Osteoblast (primary cell): ENCODE measurements around the gene CMSS1. TPM values are rescaled to one million over a fixed set of nuclear protein-coding genes. Genes with fewer than 3 reads are reported as not detected.

Experiments used
- DNase-seq: peaks from one replicate; pipeline ENCODE4 v3.0.0; 2011; ENCODE audit warnings: low spot score, mixed read lengths; ENCODE audit not compliant: insufficient read length; ENCODE audit errors: missing footprints
- H2AFZ ChIP-seq: 2 replicates; pipeline ENCODE4 v1.6.0; 2011; ENCODE audit warnings: mild to moderate bottlenecking, low read length
- H3K27ac ChIP-seq: 2 replicates; pipeline ENCODE4 v1.5.1; 2011; ENCODE audit warnings: mild to moderate bottlenecking, low read depth, low read length, moderate library complexity
- H3K27me3 ChIP-seq: 2 replicates; pipeline ENCODE4 v1.6.0; 2012; ENCODE audit warnings: mild to moderate bottlenecking, control low read depth, inconsistent platforms, low read length, moderate library complexity; ENCODE audit not compliant: insufficient read depth
- H3K36me3 ChIP-seq: 2 replicates; pipeline ENCODE4 v1.5.1; 2011; ENCODE audit warnings: mild to moderate bottlenecking, low read length, control low read depth, moderate library complexity; ENCODE audit not compliant: insufficient read depth
- H3K4me1 ChIP-seq: 2 replicates; pipeline ENCODE4 v1.5.1; 2011; ENCODE audit warnings: mild to moderate bottlenecking, low read length, control low read depth, moderate library complexity; ENCODE audit not compliant: insufficient read depth
- H3K4me2 ChIP-seq: 2 replicates; pipeline ENCODE4 v1.6.0; 2011; ENCODE audit warnings: mild to moderate bottlenecking, low read length; ENCODE audit not compliant: insufficient read depth
- H3K4me3 ChIP-seq: fragments of 200-600 bp; sonication (generic); 3 replicates; pipeline ENCODE4 v1.5.1; 2012; ENCODE audit warnings: mild to moderate bottlenecking, low read length, inconsistent platforms; ENCODE audit not compliant: insufficient read depth
- H3K79me2 ChIP-seq: 2 replicates; pipeline ENCODE4 v1.6.0; 2012; ENCODE audit warnings: mild to moderate bottlenecking, low read length, control low read depth, inconsistent platforms; ENCODE audit not compliant: insufficient read depth
- H3K9me3 ChIP-seq: 2 replicates; pipeline ENCODE4 v1.5.1; 2011; ENCODE audit warnings: low read depth, low read length, control low read depth
- H4K20me1 ChIP-seq: 2 replicates; pipeline ENCODE4 v1.6.0; 2012; ENCODE audit warnings: mild to moderate bottlenecking, low read length, control low read depth; ENCODE audit not compliant: insufficient read depth
- CTCF ChIP-seq: IDR thresholded peaks from 2 replicates; pipeline ENCODE4 v1.5.1; 2011; ENCODE audit warnings: mild to moderate bottlenecking, low read depth, low read length, moderate library complexity; ENCODE audit errors: extremely low read depth
- total RNA-seq: library from RNA; depleted of rRNA; stranded (reverse); fragments of >200 nt; gene quantifications from 2 replicates; pipeline ENCODE4 v1.2.3, GENCODE V29; 2012

CMSS1 gene
- total RNA-seq, 1 donor, result 15.9 TPM

- Histone ChIP-seq H3K79me2 (no peaks in the 10 kb centered on the region), H3K4me3 (no peak overlapping the region), H4K20me1 (no peaks in the 10 kb centered on the region), H3K9me3 (no peaks in the 10 kb centered on the region), H2AFZ (no peak overlapping the region), H3K4me2 (no peak overlapping the region), H3K27me3 (no peaks in the 10 kb centered on the region), H3K27ac (no peak overlapping the region), H3K36me3 (no peaks in the 10 kb centered on the region), H3K4me1 (peaks cover 2% of the 10 kb centered on the region)
- no peak for DNase-seq
- no peak for TF ChIP-seq CTCF
These were observed 333.5 kb downstream of the CMSS1 start for GRCh38 chr3:100151024-100151707.

DNA sequence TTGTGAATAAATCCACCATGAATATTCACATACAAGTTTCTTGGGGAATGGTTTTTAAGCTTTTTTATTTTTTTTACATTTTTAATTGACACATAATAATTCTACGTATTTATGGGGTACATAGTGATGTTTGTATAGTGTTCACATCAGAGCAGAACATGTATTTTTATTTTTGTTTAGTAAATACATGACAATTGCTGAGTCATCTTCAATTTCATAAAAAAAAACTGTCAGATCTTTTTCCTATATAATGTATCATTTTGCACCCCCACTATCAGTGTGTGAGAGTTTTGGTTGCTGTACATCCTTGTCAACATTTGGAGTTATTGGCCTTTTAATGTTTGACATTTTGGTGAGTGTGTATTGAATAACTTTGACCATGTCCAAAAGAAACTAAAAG lies 336.5 kb downstream of the CMSS1 start:
- no peaks in the 10 kb centered on the region for H3K27me3 ChIP-seq
- H3K4me3 ChIP-seq, result no peak overlapping the region
- no peak for DNase-seq
- peaks cover 12% of the 10 kb centered on the region for H3K4me1 ChIP-seq
- no peak overlapping the region for H2AFZ ChIP-seq
- no peaks in the 10 kb centered on the region for H3K9me3 ChIP-seq
- no peak overlapping the region for H3K27ac ChIP-seq
- no peak for TF ChIP-seq CTCF
- no peak overlapping the region for H3K4me2 ChIP-seq
- no peaks in the 10 kb centered on the region for H4K20me1 ChIP-seq
- H3K79me2 ChIP-seq, result no peaks in the 10 kb centered on the region
- H3K36me3 ChIP-seq, result no peaks in the 10 kb centered on the region

DNA sequence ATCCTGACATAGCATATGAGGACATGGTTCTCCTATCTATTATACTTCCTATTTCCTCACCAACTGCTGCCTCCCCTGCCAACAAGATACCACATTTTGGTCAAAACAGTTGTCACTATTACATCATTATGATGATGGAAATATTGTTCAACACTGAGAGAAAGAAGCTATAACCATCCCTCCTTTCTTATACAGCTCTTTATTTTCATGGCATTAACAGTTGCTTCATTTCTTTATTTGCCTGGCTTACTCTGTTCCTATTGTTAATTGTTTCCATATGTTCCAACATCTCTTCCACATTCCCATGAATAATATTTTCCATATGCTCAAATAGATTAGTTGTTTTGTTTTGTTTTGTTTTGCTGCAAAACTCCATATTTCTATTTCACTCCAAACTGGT lies 337.5 kb downstream of the CMSS1 start:
- Histone ChIP-seq H3K9me3 (no peaks in the 10 kb centered on the region), H3K4me1 (peaks cover 21% of the 10 kb centered on the region), H3K36me3 (no peaks in the 10 kb centered on the region), H3K4me2 (no peak overlapping the region), H4K20me1 (no peaks in the 10 kb centered on the region), H3K4me3 (no peak overlapping the region), H3K79me2 (no peaks in the 10 kb centered on the region), H3K27me3 (no peaks in the 10 kb centered on the region), H2AFZ (no peak overlapping the region), H3K27ac (no peak overlapping the region)
- DNase-seq, result no peak
- no peak for TF ChIP-seq CTCF

GRCh38 chr3:100155590-100155989 lies 337.9 kb downstream of the CMSS1 start:
- Histone ChIP-seq H3K4me3 (no peak overlapping the region), H3K27ac (no peak overlapping the region), H2AFZ (no peak overlapping the region), H3K27me3 (no peaks in the 10 kb centered on the region), H3K79me2 (no peaks in the 10 kb centered on the region), H4K20me1 (no peaks in the 10 kb centered on the region), H3K9me3 (no peaks in the 10 kb centered on the region), H3K4me2 (no peak overlapping the region), H3K4me1 (peaks cover 24% of the 10 kb centered on the region), H3K36me3 (no peaks in the 10 kb centered on the region)
- no peak for DNase-seq
- no peak for TF ChIP-seq CTCF
